ENCODE results near the gene DDX1.
"Not testable (repeated sequence)": the region's sequence is repeated elsewhere in the genome, so short reads cannot be mapped to it uniquely, and the experiment has no call there.

DDX1 gene

GRCh38 chr2:15591692-15592463 lies at the start of gene DDX1:
TSS of gene DDX1 (plus strand) at chr2:15591868. CDS start at chr2:15591934, 66 bp downstream.
- in situ Hi-C loops (cut with MboI; ENCODE audit: low sequenced_read_pairs) = no loop called here

- in situ Hi-C loops (cut with MboI; ENCODE audit: low sequenced_read_pairs) = not testable (repeated sequence)
These were observed 49.4 kb upstream of the DDX1 start for GRCh38 chr2:15542269-15542668.

- in situ Hi-C loops (cut with MboI; ENCODE audit: low sequenced_read_pairs) = no loop called here
These were observed 48.6 kb upstream of the DDX1 start for GRCh38 chr2:15543053-15543452.

GRCh38 chr2:15543541-15543940 lies 48.1 kb upstream of the DDX1 start:
- in situ Hi-C loops (cut with MboI; ENCODE audit: low sequenced_read_pairs) = no loop called here

- in situ Hi-C loops (cut with MboI; ENCODE audit: low sequenced_read_pairs) = no loop called here
These were observed 47.4 kb upstream of the DDX1 start for GRCh38 chr2:15544227-15544626.

GRCh38 chr2:15546297-15547098 lies 45.2 kb upstream of the DDX1 start:
- in situ Hi-C loops (cut with MboI; ENCODE audit: low sequenced_read_pairs) = no loop called here

GRCh38 chr2:15547115-15547876 lies 44.4 kb upstream of the DDX1 start:
- in situ Hi-C loops (cut with MboI; ENCODE audit: low sequenced_read_pairs) = no loop called here

- in situ Hi-C loops (cut with MboI; ENCODE audit: low sequenced_read_pairs) = no loop called here
These were observed 42.7 kb upstream of the DDX1 start for GRCh38 chr2:15548974-15549373.

GRCh38 chr2:15553519-15553918 lies 38.1 kb upstream of the DDX1 start:
- in situ Hi-C loops (cut with MboI; ENCODE audit: low sequenced_read_pairs) = no loop called here

- in situ Hi-C loops (cut with MboI; ENCODE audit: low sequenced_read_pairs) = no loop called here
These were observed 37.7 kb upstream of the DDX1 start for GRCh38 chr2:15553951-15554350.

- in situ Hi-C loops (cut with MboI; ENCODE audit: low sequenced_read_pairs) = no loop called here
These were observed 37.0 kb upstream of the DDX1 start for GRCh38 chr2:15554525-15555218.

- in situ Hi-C loops (cut with MboI; ENCODE audit: low sequenced_read_pairs) = no loop called here
These were observed 35.9 kb upstream of the DDX1 start for GRCh38 chr2:15555760-15556193.

GRCh38 chr2:15556311-15556930 lies 35.2 kb upstream of the DDX1 start:
- in situ Hi-C loops (cut with MboI; ENCODE audit: low sequenced_read_pairs) = no loop called here

- in situ Hi-C loops (cut with MboI; ENCODE audit: low sequenced_read_pairs) = no loop called here
These were observed 33.8 kb upstream of the DDX1 start for GRCh38 chr2:15557887-15558311.

- in situ Hi-C loops (cut with MboI; ENCODE audit: low sequenced_read_pairs) = no loop called here
These were observed 32.1 kb upstream of the DDX1 start for GRCh38 chr2:15559379-15560139.

- in situ Hi-C loops (cut with MboI; ENCODE audit: low sequenced_read_pairs) = no loop called here
These were observed 31.3 kb upstream of the DDX1 start for GRCh38 chr2:15560140-15560987.

- in situ Hi-C loops (cut with MboI; ENCODE audit: low sequenced_read_pairs) = no loop called here
These were observed 30.6 kb upstream of the DDX1 start, which contains the start of gene NBAS for GRCh38 chr2:15560988-15561573. TSS of gene NBAS (minus strand) at chr2:15561334. CDS start at chr2:15561304, 30 bp downstream.
